CD4-positive, alpha-beta T cell treated with Interleukin-6 at 100 ng/mL for 8 hours (primary cell): Measurements from ENCODE around the gene FBN2.

Experiments used
- DNase-seq: peaks from one replicate; pipeline ENCODE4 v3.0.0-alpha.2; 2020; ENCODE audit warnings: mixed read lengths, low spot score

Gene FBN2

DNA sequence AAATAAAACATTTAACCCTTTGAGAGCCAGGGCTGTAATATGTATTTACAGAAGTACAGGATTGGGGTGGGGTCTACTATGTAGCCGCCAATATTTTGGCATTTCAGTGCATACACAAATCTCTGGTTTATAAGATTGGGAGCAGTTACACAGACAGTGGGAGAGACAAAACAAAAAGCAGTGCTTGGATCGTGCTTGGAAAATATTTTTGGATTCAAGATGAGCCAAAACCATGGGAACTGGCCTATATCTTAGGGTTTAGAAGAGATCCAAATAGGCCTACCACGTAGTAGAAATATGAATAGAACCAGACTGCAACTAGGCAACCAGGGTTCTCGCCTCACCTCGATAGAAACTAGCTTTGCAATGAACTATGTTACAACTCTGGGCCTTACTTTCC, 284.9 kb downstream of the FBN2 start:
- no peak for DNase-seq

DNA sequence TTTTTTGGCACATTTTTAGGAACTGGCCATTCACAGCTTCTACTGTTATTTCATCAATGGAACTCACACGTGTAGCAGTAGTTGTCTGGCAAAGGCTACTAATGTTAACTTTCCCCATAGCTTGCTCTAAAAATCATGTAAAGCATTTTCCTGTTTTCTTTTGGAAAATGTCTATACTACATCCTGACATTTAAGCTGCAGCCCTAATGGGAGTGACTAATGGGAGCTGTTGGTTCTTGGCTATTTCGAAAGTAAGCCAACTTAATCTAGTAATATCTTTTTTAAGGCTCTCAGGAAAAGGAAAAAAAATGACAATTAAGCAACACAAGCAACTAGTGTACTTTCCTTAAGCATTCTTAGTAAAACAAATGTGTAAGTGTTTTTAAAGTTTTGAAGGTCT, 285.3 kb downstream of the FBN2 start:
- DNase-seq, result no peak

DNA sequence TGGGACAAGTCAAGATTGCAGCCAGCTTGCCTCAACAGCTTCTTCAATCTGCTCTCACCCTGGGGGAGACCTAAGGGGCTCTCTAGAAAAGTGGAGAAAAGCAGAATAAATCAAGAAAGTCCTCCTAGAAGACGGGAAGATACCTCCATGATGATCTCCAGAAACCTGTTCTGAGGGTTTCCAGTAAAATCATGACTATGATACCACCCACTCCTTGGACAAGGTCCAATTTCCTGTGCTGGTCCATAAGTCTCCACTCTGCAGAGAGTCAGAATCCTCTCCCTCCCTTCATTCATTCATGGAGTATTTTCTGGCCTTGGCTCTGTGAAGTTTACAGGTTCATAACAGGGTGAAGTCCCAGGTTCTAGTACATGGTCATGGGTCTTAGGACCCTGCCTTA, 285.8 kb downstream of the FBN2 start:
- no peak for DNase-seq

DNA sequence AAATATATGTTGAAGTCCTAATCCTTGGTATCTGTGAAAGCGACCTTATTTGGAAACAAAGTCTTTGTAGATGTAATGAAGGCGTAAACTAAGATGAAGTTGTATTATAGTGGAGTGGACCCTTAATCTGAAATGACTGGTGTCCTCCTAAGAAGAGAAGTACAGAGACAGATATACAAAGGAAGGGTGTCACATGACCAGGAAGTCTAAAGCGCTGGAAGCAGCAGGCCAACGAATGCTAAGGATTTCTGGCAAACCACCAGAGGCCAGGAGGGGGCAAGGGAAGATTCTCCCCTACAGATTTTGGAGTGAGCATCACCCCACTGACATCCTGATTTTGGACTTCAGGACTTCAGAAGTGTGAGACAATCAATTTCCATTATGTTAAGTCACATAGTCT, 292.1 kb downstream of the FBN2 start:
- DNase-seq, result no peak

DNA sequence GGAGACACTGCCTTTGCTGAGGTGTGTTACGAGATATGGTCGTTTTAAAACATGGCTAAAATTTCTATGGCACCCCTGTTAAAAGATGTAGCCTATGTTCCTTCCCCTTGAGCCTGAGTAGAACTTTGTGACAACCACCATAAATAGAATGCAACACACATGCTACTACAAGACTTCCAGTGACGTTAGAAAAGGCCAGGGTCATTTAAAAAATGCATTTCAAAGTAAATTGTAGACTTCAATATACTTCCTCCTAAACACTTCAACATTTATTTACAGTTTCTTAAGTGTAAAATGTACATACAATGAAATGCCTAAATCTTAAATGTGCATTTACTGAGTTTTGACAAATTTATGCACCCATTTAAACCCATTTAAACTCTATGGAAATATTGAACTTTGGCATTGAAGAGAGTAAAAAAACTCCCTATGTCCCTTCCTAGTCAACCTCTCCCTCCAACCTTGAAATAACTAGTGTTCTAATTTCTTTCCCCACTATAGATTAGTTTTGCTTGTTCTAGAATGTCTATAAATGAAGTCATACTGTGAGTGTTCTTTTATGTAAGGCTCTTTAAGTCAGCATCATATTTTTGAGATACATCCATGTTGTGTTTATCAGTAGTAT, 294.0 kb downstream of the FBN2 start:
- no peak for DNase-seq

DNA sequence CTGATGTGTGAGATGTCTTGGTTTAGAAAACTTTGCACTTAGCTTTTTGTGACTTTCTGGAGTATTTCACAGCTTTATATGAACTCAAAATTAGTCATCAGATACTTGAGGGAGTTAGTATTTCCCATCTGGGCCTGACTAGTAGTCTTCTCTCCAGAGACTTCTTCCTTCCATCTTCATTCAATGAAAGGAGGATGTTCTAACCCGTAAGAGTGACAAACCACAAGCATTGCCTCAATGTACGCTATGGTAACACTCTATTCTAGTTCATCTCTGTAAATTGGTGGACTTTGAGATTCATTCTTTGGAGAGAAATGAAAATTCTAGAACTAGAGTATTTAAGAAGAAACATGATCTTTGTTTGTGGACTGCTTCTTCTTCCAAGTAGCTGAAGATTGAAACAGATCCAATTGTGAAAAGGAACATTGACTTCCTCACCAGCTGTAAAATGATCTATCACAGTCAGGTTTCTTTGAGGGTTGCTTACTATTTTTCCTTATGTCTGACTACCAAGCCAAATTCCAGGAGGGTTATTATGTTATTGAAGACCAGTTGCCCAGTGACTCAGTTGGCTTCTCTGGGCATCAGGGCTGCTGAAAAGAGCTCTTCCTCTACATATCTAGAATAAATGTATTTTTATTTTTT, 296.9 kb downstream of the FBN2 start:
- no peak for DNase-seq

DNA sequence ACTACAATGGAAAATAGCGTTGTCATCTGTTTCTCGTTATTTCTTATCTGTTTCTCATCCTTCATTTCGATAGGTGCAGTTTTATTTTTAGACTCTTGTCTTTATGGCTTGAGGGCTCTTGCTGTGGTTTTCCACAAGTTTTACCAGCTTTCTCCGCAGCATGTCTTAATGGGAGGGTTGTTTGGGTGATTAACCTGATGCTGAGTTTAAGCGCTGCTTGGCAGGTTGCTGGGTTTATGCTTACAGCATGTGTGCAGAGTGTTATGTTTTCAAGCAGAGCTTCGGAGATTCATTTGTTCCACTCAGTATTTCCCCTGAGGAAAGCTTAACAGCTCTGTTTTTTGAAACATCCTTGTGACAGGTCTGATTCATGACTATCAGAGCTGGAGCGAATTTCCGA, 300.5 kb downstream of the FBN2 start:
- DNase-seq, result no peak

DNA sequence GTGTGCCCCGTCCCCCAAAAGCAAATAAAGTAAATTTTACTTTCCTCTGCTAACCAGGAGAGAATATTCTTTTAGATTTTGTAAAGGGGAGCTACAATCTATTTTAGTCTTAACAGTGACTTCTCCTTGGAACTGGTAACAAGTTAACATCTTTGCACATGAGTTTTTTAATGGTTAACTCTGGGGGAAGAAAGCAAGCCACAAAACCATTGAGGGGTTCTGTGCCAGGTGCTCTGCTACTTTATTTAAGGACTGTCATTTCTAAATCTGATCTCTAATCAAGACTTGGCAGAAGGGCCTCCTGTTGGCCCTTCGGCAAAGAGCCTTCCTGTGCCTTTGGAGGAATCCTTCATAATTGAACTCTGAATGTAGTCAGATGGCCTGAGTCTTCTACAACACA, 301.0 kb downstream of the FBN2 start:
- DNase-seq, result no peak

DNA sequence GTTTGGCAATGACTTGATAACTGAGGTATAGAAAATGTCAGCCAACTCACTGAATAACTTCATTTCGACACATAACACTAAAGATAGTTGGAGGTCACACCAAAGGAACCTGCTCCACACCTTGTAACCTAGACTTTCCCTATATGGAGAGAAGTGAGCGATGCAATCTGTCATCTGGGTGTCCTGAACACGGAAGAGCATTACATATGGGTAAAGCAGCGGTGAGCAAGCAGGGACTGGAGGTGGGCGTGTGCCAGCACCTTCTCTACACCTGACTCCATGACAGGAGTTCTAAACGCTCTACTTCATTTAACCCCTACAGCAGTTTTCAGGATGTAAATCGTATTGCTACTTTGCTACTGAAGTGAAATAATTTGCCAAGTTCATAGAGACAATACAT, 301.7 kb downstream of the FBN2 start:
- no peak for DNase-seq

DNA sequence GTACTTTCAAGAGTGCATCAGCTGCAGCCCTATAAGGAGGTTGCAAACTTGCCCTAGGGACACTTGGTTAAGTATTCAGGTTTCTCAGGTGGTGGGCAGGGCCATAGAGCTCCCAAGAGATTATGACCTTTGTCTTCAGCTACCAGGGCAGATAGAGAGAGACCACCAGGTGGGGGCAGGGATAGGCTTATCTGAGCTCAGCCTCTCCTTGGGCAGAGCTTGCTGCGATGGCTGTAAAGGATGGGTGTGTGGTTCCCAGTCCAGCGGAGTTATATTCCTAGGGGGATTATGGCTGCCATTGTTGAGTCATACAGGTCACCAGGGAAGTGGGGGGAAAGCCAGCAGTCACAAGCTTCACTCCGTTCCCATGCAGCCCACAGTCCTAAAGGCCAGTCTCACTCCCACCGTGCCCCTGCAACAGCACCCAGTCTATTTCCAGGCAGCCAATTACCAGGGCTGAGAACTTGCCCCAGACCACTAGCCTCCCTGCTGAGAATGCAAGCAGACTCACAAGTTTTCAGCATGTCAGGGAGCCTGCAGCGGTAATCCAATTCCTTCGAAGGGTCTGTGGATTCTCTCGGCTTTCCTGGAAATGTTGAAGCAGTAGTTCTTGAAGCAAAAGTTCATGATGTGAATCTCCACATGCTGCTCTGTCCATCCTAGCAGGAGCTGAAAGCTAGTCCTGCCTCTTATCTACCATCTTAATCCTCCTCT, 303.0 kb downstream of the FBN2 start:
- DNase-seq, result no peak

DNA sequence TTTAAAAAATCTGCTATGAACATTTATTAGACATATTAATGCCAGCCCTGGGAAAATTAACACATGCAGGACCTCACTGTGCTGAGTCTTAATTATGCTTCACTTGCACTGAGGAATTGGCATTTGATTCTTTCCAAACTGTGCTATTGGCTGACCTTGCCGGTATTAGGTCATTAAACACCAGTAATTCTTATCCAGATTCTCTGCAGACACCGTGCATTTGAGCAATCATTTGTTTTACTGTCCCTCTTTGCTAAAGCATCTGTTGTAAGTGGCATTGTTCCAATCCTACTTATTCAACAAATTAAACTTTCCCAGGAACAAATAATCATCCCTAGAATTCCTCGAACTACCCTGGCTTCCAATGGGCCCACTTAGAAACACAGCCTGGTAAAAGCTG, 309.5 kb downstream of the FBN2 start:
- no peak for DNase-seq

DNA sequence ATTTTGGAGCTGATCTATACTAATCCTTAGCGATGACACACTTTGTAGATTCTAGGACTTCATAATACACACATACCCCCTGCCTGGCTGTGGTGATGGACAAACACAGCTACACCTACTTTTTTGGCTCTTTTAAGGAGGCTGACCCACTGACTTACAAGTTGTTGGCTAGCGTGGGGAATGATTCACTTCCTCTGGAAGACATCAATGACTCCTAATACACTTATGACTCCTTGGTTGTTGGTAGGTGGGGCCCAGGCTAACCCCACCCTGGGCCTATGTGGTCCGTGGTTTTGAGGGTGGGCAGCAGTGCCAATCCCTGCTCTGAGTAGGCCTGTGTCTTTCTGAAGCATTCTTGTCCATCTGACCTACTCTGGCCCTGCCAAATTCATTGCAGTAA, 310.0 kb downstream of the FBN2 start:
- no peak for DNase-seq

DNA sequence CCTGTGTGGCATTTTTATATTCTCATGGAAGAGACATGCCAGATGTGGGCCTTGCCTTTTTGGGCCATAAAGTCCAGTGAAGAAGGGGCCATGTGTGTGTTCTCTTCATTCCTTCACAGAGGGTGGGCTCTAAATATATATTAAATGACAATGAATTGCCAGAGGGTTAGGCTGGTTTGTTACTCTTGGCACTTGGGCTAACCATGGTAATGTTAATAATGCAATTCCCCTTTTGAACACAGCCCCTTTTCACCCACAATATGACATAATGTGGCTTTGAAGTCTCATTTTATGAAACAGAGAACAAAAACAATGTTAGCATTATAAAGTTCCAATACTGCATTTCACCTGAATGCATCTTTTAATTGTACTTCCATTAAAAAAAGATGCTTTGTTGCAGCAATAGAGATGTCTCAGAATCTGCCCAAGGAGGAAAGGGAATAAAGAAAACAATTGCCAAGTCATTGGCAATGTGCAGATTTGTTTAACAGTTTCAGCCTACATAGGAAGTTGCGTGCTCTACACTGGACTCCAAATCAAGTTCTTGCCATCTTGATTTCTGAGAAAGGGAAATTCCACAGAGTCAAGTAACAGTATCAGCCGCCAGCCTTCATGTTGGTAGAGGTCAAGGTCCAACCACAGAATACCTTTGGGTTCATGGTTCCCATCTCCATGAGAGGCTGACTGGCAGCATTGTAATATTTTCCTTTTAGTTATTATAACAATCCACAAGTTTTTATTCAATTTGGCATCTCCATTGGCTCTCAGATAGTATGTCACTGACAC, 312.6 kb downstream of the FBN2 start:
- no peak for DNase-seq

DNA sequence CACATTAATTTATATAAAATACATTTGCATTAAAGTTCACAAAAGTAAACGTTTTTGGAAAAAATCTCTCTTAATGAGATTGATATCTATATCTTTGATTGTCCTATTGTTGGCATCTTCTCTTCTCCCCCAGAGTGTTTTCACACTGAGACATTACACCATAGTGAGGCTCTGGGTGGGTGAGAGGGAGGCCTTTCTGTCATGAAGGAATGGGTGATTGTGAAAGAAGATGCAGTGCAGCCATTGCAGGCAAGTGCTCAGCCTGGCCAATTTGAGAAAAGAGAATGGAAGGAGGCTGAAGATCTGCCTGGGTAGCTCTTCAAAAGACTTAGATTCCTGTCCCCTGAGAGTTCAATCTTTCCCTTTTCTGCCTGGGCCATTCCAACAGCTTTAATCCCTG, 313.7 kb downstream of the FBN2 start:
- no peak for DNase-seq

DNA sequence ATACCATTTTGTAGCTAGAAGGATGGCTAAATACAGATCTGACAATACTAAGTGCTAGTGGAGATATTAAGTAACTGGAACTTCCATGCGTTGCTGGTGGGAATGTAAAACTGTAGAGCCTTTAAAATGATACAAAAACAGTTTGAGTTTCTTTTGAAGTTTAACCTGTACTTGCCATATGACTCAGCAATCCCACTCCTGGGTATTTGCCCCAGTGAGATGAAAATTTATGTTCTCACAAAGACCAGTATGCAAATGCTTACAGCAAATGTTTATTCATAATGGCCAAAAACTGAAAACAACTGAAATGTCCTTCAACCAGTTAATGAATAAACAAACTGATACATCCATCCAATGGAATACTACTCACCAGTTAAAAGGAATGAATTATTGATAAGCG, 317.2 kb downstream of the FBN2 start:
- DNase-seq, result no peak

DNA sequence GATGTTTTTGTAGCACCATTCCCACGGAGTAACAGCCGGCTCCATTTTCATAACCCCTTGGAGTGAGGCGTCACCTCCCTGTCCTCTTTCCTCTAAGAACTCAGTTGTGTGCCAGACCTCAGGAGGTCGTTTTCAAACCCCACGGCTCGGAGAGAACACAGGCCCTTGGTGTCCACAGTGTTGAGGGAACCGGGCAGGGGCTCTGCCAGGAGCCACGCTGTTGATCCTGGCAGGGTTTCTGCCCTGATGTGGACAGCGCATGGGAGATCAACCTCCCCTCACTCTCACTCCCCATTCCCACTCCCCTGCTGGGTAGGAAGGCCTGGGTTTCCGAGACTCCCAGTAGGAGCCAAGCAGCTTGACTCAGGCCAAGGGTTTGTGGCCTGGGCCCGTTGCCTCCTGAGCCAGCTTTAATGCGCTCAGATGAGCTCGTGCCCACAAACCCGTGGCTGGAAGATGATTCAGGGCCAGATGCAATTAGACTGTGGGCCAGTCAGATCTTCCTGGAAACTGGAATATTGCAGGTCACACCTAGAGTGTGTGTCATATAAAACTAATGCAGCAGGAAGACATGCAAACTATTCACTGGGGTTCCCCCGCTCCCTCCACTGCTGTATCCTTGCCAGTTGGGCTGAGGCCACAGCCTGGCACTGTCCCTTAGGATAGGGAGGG, 321.0 kb downstream of the FBN2 start:
- DNase-seq, result no peak

DNA sequence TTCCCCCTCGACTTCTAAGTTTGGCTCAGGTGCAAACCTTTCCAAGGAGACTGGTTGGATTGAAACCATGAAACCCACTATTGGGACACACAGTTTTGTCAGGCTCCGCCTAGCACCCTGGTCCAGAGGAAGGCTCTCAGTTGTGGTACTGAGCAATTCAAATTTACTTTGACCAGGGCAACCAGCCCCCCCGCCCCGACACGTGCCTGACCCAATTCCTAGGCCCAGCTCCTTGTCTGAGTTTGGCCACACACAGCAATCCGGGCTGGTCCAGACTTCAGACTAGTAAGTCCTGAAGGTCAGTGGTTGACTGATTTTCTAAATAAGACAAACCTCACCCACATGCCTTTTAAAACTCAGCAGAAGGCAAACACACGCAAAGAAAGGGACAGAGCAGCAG, 321.8 kb downstream of the FBN2 start:
- DNase-seq, result no peak

DNA sequence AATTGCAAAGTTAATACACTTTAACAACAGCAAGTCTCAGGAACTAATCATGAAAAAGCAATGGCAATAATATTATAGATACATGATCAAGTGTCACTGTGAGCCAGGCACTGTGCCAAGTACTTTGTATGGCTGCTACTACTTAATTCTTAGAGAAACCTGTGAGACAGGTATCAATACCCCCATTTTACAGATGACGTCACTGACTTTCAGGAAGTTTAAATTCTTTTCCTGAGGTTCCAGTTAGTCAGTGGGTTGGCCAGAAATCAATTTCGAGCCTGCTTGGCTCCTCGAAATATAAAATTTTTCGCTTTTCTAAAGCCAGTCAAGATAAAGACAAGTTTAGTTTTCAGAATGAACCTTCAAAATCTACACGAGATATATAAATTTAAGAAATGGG, 324.2 kb downstream of the FBN2 start:
- DNase-seq, result no peak

DNA sequence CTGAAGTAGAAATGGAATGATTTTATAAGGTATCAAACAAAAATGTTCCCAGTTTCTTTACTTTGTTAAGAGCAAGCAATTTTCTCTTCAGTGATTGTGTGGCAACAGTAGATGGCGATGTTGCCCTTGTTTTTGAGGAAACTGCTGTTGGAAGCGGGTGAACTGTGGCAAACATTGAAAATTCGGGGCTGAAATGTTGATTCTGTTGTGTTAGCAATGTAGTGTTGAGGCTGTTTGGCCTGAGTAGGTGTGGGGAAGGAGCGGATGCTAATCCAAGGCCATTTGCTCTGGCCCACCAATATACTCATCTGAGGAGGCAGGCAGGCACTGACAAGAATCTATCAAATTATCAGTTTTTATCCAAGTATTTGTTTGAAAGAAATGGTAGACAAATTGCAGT, 324.7 kb downstream of the FBN2 start:
- DNase-seq, result peak; percentile 10

DNA sequence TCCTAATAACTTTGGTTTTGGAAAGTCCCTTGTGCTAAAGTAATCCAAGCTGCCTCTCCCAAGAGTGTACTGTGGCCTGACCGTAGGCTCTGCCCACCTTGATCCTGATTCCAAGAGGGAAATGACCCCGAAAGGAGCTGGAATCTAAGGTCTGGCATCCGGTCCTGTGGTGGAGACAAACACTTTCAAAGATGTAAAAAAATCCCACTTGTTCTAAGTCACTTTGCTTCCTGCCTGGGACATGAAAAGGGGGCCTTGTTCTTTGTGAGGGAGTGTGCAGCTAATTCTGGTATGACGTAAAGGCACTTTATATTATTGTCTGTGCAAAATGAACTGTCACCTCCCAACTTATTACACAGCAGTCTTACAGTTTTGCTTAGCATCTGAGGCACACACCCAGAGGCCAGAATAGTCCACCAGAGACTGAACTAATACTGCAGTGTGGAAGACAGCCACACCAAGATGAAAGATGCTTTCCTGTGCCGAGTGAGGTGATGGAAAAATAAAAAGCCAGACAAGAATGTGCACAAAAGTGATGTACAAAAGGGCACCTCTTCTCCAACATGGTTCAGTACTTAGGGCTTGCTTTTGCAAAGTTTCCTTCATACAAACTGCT, 325.7 kb downstream of the FBN2 start:
- DNase-seq, result no peak

DNA sequence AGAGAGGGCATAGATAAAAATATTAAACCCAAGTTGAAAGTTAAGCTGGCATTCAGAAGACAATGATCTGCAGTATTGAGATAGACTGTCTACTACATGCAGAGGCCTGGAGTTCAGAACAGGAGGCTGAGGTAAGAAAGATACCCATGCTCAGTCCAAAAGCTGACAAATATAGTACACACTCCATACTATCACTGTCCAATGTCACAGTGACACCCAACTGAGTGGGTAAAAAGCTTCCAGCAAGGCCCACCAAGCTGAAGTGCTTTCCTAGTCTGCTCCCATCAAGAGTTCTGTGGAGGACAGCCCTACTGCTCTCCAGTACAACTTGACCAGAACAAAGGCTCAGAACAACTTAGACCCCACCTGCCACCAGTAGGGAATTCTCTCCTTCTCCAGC, 329.6 kb downstream of the FBN2 start:
- no peak for DNase-seq
